GM21529 (cell line): ENCODE data around the gene TUBGCP3.
"Not testable (repeated sequence)": the region's sequence is repeated elsewhere in the genome, so short reads cannot be mapped to it uniquely, and the experiment has no call there.

Source experiments
- ATAC-seq: cut with Tn5 transposase; IDR thresholded peaks from one replicate; pipeline ENCODE4 v1.9.1; 2021; ENCODE audit not compliant: unreplicated experiment

The TUBGCP3 gene

DNA sequence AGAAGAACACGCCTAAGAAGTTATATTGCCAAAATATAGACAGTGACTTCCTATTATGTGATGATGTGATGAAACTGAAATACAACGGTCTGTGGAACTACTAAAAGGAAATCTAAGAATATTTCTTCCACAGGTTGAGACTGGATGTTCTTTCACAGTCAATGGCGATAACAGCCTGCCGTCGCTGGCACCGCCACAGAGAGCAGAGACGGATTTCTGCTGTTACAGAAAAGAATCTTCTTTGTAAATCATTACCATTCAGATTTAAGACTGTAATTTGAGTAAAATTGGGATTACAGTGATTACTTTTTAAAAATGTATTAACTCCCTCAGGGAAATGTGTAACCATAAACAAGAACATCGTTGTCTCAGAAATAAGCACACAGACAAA, 100.8 kb downstream of the TUBGCP3 start:
- no peak for ATAC-seq

DNA sequence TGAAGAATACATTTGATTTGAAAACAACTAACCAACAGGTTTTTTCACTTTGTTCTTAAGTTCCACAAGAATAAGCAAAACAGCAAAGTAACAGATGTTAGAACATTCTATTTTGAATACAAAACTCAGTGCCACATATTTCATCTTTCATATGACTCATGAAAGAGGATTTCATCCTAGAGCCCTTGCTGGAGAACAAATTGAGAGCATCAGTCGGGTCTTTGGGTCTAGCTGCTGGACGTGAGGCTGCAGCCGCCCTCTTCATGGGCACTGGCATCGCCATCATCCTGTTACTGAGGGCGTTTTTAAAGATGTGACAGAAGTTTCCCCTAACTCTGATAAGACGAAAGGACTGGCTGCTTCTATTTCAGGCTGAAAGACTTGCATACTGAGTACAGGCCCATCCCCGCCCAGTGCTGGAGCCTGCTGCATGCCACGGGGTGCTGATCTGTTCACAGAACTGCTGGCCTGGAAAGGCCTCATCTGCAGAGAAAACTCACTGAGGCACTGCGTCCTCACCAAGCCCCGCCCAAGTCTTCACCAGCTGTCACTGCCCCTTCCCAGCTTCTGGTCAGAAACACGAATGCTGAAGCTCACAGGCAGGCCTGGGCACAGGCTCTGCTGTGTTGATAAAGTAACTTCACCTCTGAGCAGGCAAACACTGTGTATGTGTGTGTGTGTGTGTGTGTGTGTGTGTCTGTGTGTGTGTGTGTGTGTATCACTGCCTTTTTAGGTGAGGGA, 101.4 kb downstream of the TUBGCP3 start:
- ATAC-seq: no peak

DNA sequence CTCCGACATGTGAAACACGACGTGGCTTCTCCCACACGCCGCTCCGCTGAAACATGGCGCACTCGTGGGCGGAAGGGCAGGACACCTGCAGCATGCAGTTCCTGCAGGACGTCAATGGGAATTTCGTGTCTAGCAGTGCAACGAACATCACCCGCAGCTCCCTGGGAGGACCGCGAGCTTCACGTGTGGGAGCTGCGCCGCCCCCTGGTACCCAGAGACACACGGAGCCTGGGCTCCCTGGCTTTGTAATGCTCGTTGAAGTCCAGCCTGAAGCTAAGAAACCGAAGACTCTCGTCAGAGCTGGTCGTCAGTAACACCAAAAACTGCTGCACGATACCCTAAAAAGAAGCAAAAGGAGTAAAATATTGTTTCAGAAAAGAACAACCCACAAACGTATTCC, 102.1 kb downstream of the TUBGCP3 start:
- not testable (repeated sequence) for ATAC-seq

DNA sequence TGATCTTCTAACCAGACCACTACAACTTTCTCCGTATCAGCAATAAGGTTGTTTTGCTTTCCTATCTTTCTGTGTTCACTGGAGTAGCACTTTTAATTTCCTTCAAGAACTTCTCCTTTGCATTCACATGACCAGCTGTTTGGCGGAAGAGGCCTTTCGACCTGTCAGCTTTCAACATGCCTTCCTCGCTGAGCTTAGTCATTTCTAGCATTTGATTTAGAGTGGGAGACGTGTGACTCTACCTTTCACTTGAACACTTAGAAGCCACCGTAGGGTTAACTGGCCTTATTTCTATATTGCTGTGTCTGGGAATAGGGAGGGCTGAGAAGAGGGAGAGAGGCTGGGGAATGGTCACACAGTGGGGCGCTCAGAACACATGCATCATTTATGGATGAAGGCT, 104.7 kb downstream of the TUBGCP3 start:
- no peak for ATAC-seq

DNA sequence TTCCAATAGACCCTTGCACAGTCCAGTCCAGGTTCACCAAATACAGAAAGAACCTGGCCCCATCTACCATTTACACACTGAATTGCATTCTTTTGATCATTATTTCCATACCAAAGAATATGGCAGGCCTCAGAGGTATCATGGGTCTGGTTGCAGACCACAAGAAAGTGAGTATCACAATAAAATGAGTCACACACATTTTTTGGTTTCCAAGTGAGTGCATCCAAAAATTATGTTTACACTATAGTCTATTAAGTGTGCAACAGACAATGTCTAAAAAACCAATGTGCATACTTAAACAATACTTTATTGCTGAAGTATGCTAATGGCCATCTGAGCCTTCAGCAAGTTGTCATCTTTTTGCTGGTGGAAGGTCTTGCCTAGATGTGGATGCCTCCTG, 106.5 kb downstream of the TUBGCP3 start:
- no peak for ATAC-seq

DNA sequence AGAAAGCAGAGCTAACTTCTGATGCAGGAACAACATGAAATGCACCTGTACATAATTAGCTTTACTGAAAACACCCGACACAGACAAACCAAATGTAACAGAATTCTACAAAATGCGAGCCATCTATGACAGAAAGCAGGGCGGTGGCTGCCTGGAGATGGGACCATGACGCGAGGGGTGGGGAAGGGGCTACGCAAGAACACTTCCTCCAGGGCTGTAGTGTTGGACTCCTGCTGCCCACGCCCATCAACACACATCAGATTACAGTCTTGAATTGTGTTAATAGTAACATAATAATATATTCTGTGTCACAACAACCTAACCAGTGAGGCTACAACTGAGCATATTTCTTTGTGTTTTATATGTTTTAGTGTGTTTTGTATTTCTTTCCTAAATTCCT, 108.6 kb downstream of the TUBGCP3 start:
- no peak for ATAC-seq

DNA sequence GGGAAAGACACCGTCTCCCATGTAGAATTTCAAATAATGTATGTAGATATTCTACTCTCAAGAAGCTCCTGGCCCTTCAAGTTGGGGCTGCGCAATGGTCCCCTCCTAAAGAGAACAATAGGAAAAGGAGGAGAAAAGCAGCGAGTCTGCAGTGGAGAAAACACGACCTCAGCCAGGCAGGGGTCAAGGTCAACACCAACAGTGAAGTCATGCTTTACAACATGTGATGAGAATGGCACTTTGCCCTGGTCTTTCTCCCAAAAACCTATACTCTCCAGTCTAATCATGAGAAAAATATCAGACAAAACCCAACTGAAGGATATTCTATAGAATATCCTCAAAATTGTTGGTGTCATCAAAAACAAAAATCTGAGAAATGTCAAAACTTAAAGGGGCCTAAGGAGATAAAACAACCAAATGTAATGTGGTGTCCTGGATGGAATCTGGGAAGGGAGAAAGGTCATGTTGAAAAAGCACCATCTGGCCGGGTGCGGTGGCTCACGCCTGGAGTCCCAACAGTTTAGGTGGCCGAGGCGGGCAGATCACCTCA, 110.8 kb downstream of the TUBGCP3 start:
- no peak for ATAC-seq

DNA sequence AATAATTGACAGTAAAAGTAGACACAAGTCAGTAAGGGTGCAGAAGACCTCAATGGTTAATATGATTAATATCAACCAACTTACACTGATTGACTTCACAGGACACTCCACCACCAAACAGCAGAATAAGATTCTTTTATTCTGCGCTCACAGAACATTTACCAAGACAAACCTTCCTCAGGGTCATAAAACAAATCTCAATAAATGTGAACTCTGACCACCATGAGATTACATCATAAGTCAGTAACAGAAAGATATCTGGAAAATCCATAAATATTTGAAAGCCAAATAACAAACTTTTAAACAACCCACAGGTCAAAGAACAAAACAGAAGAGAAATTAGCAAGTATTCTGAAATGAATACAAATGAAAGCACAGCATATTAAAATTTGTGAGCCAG, 112.1 kb downstream of the TUBGCP3 start:
- no peak for ATAC-seq

DNA sequence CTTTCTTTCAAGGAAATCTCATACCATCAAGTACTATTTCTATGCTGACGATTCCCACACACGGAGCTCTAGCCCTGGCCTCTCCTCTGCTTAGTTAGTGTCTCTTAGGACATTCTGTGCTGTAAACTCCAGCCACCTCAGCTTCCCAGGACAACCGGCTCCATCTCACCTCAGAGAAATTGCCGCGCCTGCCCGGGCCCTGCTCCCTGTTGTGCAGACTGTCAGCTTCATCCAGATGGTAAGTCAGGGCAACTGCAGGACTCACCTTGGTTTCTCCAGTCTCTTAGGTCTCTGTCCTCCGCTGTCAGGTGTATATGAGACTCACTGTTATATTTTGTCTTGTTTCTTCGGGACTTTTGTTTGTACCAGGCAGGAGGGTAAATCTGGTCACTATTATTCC, 113.1 kb downstream of the TUBGCP3 start:
- ATAC-seq: no peak

DNA sequence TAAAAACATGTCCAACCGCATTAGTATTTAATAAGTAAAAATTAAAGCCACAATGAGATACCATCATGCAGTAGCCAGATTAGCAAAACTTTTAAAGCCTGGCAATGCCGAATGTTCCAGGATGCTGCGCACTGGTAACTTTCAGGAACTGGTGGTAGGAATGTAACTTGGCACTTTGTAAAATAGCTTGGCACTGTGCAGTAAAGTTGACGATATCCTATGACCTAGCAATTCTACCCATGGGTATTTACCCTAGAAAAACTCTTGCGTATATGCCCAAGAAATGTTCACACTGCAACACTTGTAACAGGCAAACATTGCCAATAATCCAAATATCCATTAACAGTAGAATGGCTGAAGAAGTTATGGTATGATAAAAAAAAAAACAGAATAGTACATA, 114.1 kb downstream of the TUBGCP3 start:
- no peak for ATAC-seq

DNA sequence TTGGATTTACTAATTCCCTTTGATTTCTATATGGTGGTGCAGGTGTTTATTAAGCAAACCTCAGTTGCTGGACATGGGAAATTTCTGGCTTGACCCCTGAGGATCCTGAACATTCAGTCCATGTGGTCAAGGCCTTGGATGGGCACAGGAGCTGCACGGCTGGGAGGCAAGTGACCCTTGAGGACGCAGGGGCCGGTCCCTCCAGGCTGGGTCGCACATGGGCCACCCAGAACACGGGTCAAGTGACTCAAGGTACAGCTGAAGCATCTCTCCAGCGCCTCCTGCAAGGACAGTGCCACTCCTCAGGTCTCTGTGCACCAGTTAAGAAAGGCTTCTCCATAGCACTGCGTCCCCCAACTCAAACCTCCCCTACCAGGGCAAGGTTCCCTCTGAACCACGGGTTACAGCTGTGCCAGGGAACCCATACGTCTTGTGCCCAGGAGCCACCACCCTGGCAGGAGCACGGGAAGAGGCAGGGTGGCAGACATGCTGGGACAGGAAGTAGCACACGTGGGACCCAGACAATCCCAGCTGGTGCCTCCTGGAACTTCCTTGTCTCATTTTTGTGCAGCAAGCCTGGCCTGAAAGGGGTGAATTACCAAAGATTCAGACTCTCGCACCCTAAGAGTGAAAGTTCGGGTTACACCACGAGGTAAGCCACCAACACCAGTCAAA, 118.7 kb downstream of the TUBGCP3 start:
- no peak for ATAC-seq

DNA sequence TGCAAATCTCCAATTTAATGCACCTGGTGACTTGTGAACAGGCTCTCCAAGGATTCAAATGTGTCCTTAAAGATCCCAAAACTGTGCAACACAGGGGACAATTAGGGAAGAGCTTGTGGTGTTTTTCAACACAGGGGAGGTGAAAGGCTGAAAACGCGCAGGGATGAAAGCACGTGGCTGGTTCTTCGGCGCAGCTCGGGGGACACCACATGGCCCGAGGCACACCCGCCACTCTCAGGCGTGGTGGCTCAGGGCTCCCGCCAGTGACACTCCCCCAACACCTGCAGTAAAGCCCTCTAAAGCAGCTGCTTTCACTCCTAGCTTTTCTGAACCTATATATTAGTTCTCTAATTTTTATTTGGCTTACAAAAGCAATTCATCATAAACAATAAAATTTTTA, 119.9 kb downstream of the TUBGCP3 start:
- ATAC-seq: no peak

DNA sequence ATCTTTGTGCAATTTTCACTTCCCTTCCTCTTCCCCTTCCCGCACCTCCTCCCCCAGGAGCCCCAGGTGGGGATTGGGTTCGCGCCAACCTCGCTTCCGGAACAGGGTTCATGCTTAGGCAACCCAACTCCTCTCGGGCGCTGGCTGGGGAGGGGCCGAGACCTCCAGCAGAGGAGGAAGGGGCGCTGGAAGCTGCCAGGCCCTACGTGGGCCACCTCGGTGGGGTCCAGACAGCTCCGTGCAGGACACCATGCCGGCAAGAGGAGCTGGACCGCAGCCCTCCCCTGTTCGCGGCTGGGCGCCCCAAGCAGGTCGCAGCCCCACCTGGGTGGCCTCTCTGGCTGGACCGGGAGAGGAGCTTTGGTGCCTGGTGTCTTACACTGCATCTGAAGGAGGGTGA, 120.7 kb downstream of the TUBGCP3 start:
- ATAC-seq: no peak

DNA sequence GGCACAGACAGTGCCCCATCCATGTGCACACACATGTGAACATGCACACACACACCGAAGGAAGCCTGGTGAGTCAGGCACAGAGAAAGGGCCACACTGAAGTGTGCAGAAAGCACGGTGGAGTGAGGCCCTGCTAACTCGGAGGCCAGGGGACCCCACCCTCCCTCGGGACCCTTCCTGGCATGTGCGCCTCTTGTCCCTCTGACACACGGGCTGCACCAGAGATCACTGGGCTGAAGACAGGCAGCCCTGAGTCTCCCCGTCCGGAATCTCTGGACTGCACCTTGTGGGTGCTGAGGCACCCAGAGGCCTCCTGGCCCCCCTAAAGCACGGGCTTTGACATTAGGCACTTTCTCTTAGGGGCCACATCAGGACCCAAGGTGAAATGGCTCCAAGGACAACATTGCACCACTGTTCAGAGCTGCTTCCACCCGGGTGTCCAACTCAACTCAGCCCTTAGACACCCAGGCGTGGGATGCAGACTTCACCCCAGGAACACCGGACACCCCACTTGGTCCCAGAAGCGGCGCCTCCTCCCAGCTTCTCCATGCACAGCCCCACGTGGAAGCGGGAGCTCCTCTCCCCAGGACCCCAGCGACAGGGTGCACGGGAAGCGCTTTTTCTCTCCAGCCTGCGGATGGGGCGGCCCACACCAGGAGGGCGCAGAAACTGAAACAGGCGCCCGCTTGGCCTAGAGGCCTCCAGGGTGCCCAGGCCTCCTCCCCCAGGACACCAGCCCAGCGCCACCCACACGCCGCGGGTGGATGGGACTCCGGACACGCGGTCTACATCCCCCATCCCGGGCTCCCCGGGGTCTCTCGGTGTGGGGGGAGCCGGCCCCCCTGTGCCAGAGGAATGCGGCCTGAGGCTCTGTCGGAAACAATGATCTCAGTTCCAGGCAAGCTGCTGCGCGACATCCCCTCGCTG, 121.6 kb downstream of the TUBGCP3 start:
- ATAC-seq: no peak

DNA sequence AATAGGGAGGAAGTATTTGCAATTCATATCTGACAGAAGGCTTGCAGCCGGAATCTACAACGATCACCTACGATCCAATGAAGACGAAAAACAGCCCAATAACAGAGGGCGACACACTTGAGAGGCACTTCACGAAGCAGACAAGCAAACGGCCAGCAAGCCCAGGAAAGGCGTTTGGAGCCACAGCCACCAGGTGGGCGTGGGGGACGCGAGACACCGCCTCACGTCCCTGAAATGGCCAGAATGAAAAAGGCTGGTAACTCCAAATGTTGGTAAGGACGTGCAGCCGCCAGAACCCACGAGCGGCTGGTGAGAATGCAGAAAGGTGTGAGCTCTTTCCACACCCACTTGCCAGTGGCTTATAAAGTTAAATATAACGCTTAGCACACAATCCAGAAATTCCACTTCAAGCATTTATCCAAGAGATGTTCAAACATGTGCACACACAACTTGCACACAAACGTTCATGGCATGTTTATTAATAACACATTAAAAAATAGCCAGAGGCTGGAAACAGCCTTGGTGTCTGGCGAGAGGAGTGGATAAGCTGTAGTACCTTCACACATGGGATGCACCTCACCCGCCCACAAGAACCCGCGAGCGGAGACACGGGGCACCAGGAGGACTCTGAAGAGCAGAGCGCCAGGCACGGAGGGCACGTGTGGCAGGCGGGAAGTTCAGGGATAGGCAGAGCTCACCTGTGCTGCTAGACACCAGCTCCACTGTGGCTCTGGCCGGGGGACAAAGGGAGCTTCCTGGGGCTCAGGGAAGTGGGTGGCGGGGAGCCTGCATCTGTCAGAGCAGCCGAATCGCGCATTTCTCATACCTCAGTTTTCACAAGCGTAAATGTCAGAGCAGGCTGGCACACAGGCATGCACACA, 122.5 kb downstream of the TUBGCP3 start:
- ATAC-seq: no peak

DNA sequence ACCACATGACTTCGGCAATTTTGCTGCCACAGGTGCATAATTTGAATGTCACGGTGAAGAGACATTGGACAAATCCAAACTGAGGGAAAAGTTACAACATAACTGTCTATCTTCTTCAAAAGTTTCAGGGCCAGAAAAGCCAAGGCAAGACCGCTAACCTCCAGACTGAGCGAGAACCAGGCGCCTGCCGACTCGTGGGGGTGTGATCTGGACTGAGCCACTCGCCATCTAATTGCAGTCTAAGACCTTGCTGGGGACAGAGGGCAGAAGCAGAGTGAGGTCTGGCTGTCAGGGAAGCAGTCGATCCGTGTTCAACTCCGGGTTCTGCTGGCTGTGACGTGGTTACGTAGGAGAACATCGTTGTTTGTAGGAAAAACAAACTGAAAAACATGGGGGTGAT, 123.2 kb downstream of the TUBGCP3 start:
- no peak for ATAC-seq

DNA sequence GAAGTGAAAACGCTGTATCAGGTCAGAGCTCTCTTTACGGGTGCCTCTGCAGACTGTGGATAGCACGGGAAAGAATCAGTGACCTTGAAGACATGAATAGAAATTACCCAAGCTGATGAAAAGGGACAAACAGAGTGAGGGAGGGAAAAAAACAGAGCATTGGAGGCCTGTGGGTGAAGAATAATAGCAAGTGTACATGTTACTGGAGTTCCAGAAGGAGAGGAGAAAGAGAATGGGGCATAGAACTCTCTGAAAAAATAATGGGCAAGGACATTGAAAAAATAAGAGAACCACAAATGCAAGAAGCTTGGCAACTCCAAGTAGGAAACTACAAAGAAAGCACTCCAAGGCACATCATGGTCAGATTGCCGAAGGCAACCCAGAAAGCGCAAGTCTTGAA, 125.5 kb downstream of the TUBGCP3 start:
- ATAC-seq: no peak

DNA sequence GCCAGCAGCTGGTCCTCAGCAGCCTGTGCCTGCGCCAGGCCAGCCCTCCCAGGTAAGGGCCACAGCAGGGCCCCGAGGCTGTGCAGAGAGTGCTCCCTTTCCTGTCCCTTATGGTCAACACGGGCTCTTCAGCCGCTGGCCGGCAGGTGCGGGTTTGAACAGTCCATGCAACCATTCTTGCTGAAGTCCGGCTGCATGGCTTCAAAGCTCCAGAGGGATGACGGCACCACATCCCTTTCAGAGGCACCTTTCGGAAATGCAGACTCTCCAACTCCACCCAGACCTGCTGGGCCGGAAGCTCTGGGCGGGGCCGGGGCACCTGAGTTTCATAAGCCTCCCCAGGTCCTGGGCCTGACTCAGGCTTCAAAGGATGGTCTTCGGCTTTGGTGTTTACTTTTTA, 130.5 kb downstream of the TUBGCP3 start:
- ATAC-seq: no peak

DNA sequence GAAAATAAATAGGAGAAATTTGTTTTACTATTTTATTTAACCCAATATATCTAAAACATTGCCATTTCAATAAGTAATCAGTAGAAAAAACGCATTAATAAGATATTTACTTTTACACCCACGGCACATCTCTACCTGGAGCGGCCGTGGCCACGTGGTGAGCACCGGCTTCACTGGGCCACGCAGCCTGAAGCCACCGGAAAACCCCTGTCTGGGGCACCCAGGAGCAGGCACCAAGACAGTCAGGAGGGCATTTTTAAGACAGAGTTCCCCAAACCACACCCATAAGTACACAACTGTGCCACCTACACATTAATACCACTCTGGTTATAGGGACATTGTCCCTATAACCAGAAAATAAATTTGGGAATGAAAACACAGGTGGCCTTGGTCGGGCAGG, 130.9 kb downstream of the TUBGCP3 start:
- no peak for ATAC-seq
